ENCODE results near the gene ATAT1. TPM values are rescaled to one million over a fixed set of nuclear protein-coding genes. Genes with fewer than 3 reads are reported as not detected.
A peak's percentile ranks its signal among the peaks of the same experiment; 100 is the strongest.

Gene ATAT1
- total and polyA plus RNA-seq, 2 of the 13 experiments (the other 11 are each of a cell fraction or from before 2014, with no cell fraction given): 9.2 to 23.6 TPM

DNA sequence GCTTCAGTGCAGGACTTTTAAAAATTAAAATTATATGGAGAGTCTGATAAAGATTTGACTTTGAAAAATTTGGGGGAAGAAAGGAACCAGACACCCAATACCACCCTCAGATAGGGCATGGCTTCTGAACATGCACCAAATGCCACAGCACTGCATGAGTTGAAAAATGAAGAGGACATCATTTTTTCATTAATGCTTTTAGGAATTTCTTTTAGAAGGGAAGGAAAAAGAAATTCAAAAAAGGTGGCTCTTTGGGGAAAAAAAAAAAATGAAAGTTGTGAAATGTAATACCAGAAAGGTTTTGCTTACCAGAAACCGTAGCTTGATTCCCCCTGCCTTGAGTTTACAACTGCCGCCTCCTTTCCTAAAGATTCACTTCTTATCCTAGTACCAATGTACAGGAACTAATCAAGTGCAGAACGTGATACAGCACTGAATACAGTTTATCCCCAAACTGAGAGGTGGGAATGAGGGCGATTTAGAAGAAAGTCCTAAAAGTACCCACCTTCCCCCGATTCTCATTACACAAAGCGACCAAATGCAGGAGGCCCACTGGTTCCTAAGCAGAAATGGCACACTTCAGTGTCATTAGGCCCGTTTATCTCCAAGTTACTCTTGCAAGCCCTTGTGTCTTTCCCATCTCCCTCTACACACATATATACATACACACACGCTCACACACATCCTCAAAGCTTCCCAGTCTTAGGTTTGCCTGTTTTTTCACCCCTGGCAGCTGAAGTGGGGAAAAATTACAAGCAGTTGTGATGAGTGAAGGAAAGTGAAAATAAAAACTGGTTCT, 12.4 kb upstream of the ATAT1 start (continued):
- TF ChIP-seq, protein P1, sequence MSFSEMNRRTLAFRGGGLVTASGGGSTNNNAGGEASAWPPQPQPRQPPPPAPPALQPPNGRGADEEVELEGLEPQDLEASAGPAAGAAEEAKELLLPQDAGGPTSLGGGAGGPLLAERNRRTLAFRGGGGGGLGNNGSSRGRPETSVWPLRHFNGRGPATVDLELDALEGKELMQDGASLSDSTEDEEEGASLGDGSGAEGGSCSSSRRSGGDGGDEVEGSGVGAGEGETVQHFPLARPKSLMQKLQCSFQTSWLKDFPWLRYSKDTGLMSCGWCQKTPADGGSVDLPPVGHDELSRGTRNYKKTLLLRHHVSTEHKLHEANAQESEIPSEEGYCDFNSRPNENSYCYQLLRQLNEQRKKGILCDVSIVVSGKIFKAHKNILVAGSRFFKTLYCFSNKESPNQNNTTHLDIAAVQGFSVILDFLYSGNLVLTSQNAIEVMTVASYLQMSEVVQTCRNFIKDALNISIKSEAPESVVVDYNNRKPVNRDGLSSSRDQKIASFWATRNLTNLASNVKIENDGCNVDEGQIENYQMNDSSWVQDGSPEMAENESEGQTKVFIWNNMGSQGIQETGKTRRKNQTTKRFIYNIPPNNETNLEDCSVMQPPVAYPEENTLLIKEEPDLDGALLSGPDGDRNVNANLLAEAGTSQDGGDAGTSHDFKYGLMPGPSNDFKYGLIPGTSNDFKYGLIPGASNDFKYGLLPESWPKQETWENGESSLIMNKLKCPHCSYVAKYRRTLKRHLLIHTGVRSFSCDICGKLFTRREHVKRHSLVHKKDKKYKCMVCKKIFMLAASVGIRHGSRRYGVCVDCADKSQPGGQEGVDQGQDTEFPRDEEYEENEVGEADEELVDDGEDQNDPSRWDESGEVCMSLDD (CRISPR knock-in tag; IDR thresholded peaks at IDR 0.05; ENCODE audit: borderline replicate concordance): no peak; the same call in 1 of the 2 replicates
- TF ChIP-seq, protein P2, sequence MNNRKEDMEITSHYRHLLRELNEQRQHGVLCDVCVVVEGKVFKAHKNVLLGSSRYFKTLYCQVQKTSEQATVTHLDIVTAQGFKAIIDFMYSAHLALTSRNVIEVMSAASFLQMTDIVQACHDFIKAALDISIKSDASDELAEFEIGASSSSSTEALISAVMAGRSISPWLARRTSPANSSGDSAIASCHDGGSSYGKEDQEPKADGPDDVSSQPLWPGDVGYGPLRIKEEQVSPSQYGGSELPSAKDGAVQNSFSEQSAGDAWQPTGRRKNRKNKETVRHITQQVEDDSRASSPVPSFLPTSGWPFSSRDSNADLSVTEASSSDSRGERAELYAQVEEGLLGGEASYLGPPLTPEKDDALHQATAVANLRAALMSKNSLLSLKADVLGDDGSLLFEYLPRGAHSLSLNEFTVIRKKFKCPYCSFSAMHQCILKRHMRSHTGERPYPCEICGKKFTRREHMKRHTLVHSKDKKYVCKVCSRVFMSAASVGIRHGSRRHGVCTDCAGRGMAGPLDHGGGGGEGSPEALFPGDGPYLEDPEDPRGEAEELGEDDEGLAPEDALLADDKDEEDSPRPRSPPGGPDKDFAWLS (CRISPR knock-in tag; IDR thresholded peaks at IDR 0.05; ENCODE audit: borderline replicate concordance): no peak
- TF ChIP-seq ZBTB1 (CRISPR knock-in tag; IDR thresholded peaks at IDR 0.05; ENCODE audit: borderline replicate concordance): no peak
- TF ChIP-seq MATR3 (CRISPR knock-in tag; IDR thresholded peaks at IDR 0.05): no peak
- no peak for TF ChIP-seq PAWR (CRISPR knock-in tag; IDR thresholded peaks at IDR 0.05; ENCODE audit: borderline replicate concordance)
- TF ChIP-seq RBFOX2 (IDR thresholded peaks at IDR 0.05; ENCODE audit: low read depth, low read length): peak; percentile 0
- TF ChIP-seq, protein P3, sequence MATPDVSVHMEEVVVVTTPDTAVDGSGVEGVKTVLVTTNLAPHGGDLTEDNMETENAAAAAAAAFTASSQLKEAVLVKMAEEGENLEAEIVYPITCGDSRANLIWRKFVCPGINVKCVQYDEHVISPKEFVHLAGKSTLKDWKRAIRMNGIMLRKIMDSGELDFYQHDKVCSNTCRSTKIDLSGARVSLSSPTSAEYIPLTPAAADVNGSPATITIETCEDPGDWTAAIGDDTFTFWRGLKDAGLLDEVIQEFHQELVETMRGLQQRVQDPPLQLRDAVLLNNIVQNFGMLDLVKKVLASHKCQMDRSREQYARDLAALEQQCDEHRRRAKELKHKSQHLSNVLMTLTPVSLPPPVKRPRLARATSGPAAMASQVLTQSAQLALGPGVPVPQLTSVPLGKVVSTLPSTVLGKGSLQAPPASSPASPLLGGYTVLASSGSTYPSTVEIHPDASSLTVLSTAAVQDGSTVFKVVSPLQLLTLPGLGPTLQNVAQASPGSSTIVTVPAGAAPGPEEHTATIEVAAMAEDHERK (CRISPR knock-in tag; IDR thresholded peaks at IDR 0.05; ENCODE audit: low read depth): 0 out of 2 replicates have a peak, but pooled peaks have one; percentile 12
- no peak for TF ChIP-seq EP300 (IDR thresholded peaks at IDR 0.05; ENCODE audit: low read depth in 2 of 2, low read length in 2 of 2)
- TF ChIP-seq EP300 (CRISPR knock-in tag; IDR thresholded peaks at IDR 0.05; ENCODE audit: borderline replicate concordance): no peak
- TF ChIP-seq PCBP2 (optimal IDR thresholded peaks at IDR 0.05; ENCODE audit: low read depth, low read length, poor library complexity, severe bottlenecking): no peak
- TF ChIP-seq, protein P4, sequence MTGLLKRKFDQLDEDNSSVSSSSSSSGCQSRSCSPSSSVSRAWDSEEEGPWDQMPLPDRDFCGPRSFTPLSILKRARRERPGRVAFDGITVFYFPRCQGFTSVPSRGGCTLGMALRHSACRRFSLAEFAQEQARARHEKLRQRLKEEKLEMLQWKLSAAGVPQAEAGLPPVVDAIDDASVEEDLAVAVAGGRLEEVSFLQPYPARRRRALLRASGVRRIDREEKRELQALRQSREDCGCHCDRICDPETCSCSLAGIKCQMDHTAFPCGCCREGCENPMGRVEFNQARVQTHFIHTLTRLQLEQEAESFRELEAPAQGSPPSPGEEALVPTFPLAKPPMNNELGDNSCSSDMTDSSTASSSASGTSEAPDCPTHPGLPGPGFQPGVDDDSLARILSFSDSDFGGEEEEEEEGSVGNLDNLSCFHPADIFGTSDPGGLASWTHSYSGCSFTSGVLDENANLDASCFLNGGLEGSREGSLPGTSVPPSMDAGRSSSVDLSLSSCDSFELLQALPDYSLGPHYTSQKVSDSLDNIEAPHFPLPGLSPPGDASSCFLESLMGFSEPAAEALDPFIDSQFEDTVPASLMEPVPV (CRISPR knock-in tag; IDR thresholded peaks at IDR 0.05): no peak
- no peak for TF ChIP-seq FOXM1 (CRISPR knock-in tag; IDR thresholded peaks at IDR 0.05)
- no peak for TF ChIP-seq HMGA1 (CRISPR knock-in tag; conservative IDR thresholded peaks at IDR 0.05)
- TF ChIP-seq KDM5A (IDR thresholded peaks at IDR 0.05; ENCODE audit: borderline replicate concordance, low read length): no peak; the same call in 1 of the 2 replicates
- TF ChIP-seq TARDBP (CRISPR knock-in tag; IDR thresholded peaks at IDR 0.05): no peak; the same call in 1 of the 2 replicates
- TF ChIP-seq, protein P5, sequence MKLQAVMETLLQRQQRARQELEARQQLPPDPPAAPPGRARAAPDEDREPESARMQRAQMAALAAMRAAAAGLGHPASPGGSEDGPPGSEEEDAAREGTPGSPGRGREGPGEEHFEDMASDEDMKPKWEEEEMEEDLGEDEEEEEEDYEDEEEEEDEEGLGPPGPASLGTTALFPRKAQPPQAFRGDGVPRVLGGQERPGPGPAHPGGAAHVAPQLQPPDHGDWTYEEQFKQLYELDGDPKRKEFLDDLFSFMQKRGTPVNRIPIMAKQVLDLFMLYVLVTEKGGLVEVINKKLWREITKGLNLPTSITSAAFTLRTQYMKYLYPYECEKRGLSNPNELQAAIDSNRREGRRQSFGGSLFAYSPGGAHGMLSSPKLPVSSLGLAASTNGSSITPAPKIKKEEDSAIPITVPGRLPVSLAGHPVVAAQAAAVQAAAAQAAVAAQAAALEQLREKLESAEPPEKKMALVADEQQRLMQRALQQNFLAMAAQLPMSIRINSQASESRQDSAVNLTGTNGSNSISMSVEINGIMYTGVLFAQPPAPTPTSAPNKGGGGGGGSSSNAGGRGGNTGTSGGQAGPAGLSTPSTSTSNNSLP (IDR thresholded peaks at IDR 0.05; ENCODE audit: low read depth, low read length): no peak
- no peak for TF ChIP-seq ZNF749 (CRISPR knock-in tag; IDR thresholded peaks at IDR 0.05; ENCODE audit: borderline replicate concordance)
